HG03520 (cell line): ENCODE data around the gene NSG1.
"Not testable (repeated sequence)": the region's sequence is repeated elsewhere in the genome, so short reads cannot be mapped to it uniquely, and the experiment has no call there.

Source experiments
- ATAC-seq: cut with Tn5 transposase; IDR thresholded peaks from one replicate; pipeline ENCODE4 v1.9.1; 2021; ENCODE audit warnings: mild to moderate bottlenecking, moderate library complexity; ENCODE audit not compliant: unreplicated experiment

The NSG1 gene, protein sequence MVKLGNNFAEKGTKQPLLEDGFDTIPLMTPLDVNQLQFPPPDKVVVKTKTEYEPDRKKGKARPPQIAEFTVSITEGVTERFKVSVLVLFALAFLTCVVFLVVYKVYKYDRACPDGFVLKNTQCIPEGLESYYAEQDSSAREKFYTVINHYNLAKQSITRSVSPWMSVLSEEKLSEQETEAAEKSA

DNA sequence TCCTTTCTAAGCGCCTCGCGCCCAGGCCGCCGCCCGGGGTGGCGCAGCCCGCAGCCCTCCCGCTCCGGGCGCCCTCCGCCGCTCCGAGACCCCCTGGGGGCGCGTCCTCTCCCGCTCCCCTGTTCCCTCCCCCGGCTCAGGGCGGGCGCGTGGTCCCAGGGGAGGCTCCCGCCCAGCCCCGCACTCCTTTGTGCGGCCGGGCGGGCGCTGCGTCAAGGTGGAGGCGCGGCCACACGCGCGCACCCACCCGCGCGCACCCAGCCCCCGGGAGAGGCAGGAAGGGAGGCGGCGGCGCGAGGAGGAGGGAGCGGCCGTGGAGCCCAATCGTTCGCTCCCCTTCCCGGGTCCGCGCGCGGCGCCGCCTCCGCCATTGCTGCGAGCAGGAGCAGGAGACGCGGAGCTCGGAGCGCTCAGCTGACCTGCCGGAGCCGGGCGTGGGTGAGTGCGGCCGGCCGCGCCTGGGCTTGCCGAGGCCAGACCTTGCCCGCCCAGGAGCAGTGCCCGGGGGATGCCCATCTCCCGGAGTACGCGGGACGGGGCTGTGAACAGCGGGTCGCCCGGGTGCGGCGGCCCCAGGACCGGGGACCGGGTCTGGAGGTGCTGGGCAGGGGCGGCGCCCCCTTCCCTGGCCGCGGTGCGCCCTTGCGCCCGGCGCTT, at the start of gene NSG1:
NSG1 (plus strand) TSS at position 367 of the 657 bp plus-strand sequence. CDS start 528 bp downstream, outside the sequence.
- ATAC-seq: no peak

DNA sequence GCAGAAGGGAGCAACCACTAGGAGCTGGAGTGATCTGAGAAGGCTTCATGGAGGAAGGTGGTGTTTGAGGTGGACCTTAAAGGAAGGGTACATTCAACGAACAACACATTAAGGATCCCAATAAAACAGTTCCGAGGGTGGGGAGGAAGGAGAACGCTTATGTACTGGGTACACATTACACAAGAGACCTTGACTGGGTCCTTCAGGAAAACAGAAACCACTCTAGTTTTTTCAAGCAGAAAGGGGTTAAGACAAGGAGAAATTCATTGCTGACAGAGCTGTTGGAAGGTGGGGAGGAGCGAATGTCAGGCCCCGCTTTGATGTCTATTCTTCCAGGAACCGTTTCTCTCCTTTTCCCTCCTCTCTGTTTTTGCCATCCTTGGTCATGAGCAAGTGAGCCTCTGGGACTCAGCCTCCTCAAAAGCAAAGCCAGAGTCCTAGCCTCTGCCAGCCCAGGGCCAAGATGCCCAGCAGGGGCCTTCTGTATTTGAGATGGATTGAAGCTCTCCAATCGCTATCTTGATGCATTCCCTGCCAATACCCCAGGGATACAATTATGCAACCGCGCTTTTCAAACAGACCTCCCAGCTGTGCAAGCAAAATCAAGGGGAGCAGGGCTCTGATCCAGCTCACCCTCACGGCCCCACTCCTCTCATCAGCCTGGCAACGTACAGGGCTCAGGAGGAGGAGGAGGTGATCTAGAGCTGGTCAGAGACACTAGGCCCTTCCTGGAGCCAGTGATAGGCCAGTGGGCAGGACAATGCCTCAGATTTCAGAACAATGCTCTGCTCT, 48.5 kb upstream of the NSG1 start:
- ATAC-seq: no peak

DNA sequence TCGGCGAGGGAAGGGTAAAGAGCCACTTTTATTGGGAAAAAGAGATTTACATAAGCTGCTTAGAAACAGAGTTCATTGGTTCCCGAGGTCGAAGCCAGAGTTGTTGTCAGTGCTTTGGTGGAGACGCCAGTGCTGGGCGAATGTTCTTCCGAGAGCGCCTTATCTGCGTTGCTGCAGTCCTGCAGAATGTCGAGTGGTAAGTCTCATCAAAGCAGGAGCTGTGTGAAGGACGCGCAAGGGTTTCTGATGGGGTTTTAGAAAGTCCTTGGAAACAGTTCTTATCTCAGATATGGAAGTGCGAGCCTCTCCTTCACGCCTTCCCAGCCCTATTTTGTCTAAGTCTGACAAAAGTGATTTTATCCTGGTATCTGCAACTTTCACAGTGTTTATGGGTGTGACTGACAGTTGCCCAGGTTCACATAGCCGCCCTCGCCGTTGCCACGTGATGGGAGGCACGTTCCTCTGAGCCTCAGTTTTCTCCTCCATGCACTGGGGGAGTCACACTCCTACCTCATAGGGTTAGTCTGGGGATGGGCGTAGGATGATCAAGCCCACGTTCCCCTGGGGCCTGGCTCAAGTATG, 47.3 kb upstream of the NSG1 start:
- ATAC-seq: no peak

DNA sequence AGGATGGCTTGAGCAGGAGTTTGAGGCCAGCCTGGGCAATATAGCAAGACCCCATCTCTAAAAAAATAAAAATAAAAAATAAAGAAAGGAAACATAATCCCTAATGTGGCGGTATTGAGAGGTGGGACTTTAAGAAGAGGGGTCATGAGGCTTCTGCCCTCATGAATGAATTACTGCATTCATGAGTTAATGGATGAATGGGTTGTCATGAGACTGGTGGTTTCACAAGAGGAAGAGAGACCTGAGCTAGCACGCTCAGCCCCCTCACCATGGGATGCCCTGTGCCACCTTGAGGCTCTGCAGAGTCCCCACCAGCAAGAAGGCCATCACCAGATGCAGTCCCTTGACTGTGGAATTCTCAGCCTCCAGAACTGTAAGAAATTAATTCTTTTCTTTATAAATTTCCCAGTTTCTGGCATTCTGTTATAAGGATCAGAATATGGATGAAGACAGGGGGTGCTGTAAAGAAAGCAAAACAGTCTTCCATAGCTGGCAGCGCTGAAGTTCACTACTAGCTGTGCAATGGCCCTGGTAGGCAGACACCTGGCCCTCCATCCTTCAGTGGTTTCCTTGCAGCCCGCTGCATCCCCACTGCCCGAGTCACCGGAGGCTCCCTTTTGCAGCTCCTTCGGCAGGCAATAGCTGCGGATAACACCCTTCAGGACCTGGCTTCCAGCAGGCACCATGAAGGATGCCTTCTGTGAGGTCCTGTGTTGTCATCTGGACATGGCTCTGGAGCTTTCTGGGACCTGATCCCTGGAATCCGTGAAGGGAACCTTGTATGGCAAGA, 44.8 kb upstream of the NSG1 start:
- no peak for ATAC-seq

DNA sequence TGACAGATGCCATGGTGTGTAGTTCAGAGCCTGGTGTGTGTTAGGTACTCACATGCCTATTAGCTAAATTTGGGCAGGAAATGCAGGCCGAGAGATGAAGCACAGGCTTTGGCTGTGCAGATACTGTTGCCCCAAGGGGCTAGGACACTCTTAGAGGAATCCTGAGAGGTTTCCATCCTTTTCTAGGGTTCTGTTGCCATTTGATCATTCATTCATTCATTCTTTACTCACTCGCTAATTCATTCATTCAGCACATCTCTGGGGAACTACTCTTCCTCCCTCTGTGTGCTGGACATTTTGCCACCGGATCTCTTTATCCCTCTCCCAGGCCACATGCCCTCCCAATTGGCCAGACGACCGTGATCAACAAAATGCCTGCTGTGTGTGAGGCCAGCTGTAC, 43.9 kb upstream of the NSG1 start:
- ATAC-seq: no peak

DNA sequence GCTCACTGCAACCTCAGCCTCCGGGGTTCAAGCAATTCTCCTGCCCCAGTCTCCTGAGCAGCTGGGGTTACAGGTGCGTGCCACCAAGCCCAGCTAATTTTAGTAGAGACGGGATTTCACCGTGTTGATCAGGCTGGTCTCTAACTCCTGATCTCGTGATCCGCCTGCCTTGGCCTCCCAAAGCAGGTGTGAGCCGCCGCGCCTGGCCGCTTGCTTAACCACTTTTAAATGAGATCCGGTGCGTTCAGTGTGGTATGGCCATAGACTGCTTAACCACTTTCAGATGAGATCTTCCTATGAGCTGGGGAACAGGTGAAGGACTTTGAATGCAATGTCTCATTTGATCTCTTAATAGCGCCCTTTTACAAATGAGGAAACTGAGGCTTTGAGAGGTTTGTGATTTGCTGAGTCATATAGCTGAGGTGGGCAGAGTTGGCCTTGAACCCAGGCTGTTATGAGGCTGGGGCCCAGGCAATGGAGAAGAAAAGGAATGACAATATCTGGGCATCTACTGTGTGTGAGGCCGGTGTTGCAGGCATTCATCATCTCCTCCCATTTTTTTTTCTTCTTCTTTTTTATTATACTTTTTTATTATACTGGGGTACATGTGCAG, 41.9 kb upstream of the NSG1 start:
- peak; percentile 79 for ATAC-seq

DNA sequence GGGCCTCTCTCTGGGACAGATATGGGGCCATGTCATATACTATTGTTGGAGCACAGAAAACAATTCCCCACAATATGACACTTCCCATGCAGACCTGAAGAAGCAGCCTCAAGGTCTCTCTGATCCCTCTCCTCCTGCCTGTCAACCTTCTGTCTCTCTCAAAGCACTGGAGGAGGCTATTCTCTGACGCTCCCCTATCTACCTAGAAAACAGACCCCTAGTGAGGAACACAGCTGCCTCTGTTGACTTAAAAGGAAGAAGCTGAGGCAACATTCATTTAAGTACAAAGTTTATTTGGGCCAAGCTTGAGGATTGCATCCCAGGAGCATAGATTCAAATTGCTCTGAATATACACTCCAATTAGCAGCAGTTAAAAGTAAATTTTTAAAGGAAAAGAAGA, 39.3 kb upstream of the NSG1 start:
- ATAC-seq: no peak

DNA sequence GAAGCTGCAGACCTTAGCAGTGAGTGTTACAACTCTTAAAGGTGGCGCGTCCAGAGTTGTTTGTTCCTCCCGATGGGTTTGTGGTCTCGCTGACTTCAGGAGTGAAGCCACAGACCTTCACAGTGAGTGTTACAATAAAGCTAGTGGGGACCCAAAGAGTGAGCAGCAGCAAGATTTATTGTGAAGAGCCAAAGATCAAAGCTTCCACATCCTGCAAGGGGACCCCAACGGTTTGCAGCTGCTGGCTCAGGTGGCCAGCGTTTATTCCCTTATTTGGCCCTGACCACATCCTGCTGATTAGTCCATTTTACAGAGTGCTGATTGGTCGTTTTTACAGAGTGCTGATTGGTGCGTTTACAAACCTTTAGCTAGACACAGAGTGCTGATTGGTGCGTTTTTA, 38.3 kb upstream of the NSG1 start:
- ATAC-seq: not testable (repeated sequence)

DNA sequence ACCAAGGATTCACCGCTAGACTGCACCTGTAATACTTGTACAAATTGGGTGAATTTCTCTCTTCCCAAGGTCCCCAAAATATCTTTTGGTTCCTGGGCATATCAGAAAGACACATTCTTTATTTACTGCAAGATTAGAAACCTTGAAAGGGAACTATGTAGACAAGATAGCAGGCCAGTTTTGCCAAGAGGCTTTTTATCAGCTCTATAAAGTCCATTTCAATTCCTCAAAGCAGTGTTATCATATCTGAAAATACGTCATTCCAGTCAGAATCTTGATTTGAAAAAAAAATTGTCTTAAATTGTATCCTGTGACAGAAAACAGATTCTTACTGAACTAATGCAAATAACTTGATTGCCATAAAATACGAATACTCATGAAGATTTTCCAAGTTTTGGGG, 37.0 kb upstream of the NSG1 start:
- no peak for ATAC-seq

DNA sequence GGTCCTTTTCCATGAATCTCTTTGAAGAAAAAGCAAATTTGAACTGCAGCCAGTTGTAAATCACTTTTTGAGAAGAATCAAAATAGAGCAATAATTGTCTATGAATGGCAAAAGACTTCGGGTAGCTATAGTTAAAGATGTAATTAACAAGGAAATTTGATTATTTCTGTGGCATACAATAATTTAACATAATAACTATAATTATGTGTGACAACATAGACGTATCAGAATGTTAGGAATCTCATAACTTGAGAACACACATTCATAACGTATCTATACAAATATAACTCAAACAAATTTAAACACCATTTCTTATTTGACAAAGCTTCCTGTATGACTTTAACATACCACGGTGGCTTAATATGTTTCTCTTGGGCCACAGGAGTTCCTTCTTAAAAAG, 36.0 kb upstream of the NSG1 start:
- no peak for ATAC-seq

DNA sequence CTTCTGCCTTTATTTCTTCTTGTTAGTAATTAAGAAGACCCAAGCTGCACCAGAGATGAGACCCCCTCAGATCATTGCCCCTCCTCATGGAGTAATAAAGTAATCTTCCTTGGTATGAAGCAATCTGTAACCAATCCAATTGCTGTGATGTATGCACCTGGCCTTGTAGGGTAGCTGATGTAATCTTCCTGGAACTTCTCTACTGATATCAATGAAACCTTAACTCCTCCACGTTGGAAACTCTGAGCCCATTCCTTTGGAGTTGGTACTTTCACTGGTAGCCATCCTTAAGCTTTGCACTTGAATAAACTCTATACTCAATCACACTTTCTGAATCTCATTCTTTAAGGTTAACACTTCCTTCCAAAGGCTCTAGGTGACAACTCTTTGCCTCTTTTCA, 31.6 kb upstream of the NSG1 start:
- no peak for ATAC-seq

DNA sequence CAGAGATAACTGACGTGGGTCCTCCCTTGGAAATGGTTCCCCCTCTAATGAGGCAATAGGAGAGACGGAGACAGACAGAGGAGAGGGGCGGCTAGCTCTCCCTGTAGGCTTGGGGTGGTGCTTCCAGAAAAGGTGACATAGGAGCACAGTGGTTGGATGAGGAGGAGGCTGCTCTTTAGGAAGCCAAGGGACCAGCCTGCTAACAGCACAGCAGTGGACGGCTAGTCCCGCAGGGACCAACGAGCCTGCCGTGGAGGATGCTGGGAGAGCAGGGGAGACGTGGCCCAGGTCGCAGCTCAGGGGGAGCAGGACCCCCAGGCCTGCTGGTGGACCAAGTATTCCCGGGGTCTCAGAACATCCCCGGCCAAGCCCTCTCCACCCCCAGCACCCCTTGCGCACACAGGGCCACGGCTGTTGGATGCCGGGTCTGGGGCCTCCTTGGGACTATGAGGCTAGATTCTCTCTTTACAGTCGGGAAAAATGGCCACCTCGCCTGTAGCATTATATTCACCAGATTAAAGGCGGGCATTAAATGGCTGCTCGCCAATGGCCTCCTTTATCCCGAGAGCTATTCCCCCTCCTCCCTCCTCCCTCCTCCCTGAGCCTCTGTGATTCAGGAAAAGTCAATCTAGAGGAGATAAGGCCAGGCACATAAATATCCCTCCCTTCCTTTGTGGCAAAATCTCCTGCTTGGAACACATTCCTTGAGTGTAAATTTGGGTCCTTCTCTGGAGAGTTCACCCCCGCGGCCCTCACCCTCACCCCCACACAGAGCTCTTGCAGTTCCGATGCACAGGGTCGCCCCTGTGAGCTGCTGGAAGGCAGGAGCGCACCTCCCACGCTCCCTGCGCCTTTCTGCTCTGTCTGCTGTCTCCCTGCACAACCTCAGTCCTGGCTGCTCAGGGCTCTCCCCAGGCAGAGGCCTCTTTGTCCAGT, 30.5 kb upstream of the NSG1 start:
- no peak for ATAC-seq

DNA sequence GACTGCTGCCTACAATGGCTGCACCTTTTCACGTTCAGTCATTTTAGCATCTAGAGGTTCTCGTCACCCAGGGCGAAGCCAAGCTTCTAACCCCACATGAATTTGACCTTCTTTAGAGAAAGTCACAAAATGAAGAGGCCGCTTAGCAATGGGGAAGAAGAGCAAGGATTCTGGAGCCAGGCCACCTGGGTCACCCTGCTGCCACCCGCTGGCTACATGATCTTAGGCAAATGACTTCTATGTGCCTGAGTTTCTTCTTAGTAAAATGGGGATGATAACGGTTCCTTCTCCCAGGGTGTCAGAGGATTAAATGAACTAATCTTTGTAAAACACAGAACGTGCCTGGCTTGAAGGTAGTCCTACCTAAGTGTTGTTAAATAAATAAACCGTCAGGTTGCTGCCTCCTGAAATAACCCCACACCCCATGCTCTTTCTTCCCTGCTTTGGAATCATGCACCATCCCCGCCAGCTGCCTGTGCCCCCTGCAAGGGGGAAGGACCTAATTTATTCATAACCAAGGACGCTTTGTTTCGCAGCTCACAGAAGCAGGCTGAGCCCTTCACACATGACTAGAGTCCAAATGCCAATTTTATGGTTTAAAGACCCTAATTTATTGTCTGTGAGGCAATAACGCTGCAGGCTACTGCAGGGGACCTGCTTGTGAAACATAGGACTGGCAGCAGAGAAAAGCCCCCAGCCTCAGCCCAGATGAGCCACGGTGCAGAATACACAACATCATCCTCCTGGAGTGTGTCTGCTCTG, 28.6 kb upstream of the NSG1 start:
- ATAC-seq: no peak

DNA sequence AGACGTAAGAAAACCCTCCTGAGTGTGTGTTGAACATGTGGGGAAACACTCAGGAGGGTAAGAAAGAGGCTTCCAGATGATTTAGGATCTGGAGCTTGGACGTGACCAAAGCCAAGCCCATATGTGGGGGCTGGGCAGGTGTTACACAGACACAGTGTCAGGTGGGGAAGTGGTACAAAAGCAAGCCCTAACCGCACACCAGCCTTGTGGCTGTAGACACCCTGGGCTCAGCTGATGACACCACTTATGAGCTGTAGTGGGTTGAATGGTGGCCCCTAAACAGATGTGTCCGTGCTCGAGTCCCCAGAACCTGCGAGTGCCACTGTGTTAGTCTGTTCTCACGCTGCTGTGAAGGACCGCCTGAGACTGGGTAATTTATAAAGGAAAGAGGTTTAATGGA, 25.0 kb upstream of the NSG1 start:
- no peak for ATAC-seq

DNA sequence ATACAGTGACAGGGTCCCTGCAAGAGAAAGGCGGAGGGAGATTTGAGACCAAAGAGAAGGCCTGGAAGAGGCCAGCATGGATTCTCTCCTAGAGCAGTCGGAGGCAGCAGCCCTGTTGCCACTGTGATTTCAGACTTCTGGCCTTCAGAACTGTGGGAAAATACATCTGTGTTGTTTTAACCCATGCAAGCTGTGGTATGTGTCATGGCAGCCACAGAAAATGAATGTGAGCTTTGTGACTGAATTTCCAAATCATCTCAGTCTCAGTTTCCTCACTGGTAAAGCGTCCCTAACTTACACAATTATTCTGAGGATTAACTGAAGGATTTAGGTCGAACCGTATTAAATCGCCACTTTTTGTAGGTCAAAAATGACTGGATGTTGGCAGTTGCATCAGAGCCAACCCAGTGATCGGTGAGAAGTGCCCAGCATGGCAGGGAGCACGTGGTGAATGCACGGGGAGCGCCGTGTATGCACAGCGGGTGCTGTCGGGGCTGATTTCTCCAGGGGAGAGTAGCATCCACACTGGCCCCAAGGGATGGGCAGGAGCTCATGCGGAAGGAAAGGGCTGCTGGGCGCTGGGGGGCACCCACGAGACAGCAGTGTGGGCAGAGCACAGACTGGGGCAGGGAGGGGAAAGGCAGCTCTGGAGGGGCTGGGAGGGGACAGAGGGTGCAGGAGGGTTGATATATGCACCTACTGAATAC, 23.8 kb upstream of the NSG1 start:
- ATAC-seq: no peak

DNA sequence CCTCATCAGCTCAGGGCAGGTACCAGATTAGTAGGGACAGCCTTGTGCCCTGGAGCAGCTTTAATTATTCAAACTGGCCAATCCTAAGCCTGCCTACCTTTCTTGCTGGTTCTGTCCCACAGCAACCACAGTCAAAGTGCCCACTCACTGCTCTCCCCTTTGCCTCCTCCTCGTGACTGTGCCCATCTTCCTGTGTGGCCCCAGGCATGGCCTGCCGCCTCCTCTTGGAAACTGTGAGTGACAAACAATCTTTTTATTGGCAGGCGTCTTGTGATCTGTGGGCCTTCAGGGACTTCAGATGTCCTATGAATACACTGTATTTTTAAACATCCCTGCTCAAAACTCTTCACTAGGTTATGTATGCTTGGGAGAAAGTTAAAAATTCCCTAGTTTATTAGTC, 22.8 kb upstream of the NSG1 start:
- ATAC-seq: no peak

DNA sequence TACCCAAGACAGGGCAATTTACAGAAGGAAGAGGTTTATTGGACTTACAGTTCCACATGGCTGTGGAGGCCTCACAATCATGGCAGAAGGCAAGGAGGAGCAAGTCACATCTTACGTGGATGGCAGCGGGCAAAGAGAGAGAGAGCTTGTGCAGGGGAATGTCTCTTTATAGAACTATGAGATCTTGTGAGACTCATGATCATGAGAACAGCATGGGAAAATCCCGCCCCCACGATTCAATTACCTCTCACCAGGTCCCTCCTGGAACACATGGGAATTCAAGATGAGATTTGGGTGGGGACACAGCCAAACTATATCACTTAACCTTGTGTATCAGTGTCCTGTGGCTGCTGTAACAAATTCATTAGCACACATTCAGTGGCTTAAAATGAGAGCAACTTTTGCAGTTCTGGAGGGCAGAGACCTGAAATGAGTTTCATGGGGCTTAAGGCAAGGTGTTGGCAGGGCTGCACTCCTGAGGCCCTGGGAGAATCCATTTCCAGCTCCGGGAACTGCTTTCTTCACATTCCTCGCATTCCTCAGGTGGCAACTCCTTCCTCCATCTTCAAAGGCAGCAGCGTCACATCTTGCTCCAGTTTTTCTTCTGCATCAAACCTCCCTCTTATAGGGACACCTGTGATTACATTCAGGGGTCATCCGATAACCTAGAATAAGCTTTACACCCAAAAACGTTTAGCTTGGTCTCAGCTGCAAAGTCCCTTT, 22.3 kb upstream of the NSG1 start:
- no peak for ATAC-seq
